Panc1 (cell line): ENCODE data around the gene SPDEF. TPM values are rescaled to one million over a fixed set of nuclear protein-coding genes. Genes with fewer than 3 reads are reported as not detected.

ENCODE experiments used
- ATAC-seq: fragments of 200-7000 bp; cut with Tn5 transposase; 2 replicates; pipeline ENCODE4 v1.9.1; 2020; ENCODE audit warnings: mild to moderate bottlenecking, moderate library complexity
- BruUV-seq: library from RNA; stranded (reverse); fragments of 400-500 nt; replicated peaks from 2 replicates; lab custom pipeline; 2021; lab: Mats Ljungman, UMichigan
- CTCF ChIA-PET: fragments of 300-600 bp; sonication (Branson Sonifier 250); formaldehyde crosslinking; loops from one replicate; lab custom pipeline; 2022; ENCODE audit warnings: antibody characterized with exemption; lab: Charles Lee
- POLR2A ChIA-PET: fragments of 300-600 bp; sonication (Branson Sonifier 250); formaldehyde crosslinking; loops from one replicate; lab custom pipeline; 2022; ENCODE audit warnings: antibody characterized with exemption; lab: Charles Lee
- DNase-seq: peaks from one replicate; pipeline ENCODE4 v3.0.0-alpha.2; 2010; ENCODE audit warnings: low read depth, low spot score
- H3K27ac ChIP-seq: 2 replicates; pipeline ENCODE4 v1.5.1; 2011; ENCODE audit warnings: mild to moderate bottlenecking, low read length, inconsistent platforms
- H3K27me3 ChIP-seq: fragments of 200-500 bp; sonication (Bioruptor generic); 2 replicates; pipeline ENCODE4 v1.6.0; 2014; ENCODE audit warnings: low read length, inconsistent platforms; ENCODE audit not compliant: control insufficient read depth, insufficient read depth
- H3K36me3 ChIP-seq: fragments of 200-500 bp; sonication (Bioruptor generic); 2 replicates; pipeline ENCODE4 v1.5.1; 2014; ENCODE audit warnings: inconsistent platforms, mild to moderate bottlenecking, low read length, moderate library complexity; ENCODE audit not compliant: control insufficient read depth, insufficient read depth
- H3K4me1 ChIP-seq: 2 replicates; pipeline ENCODE4 v1.5.1; 2011; ENCODE audit warnings: inconsistent platforms, mild to moderate bottlenecking, low read length, moderate library complexity; ENCODE audit not compliant: control insufficient read depth, insufficient read depth
- H3K4me3 ChIP-seq, 2 experiments: 2 replicates each; pipeline ENCODE4 v1.5.1; 2011 to 2012; ENCODE audit warnings: low read depth in 2 of 2, low read length in 2 of 2, mild to moderate bottlenecking in 2 of 2, inconsistent platforms in 1 of 2, moderate library complexity in 1 of 2
- H3K9me3 ChIP-seq: fragments of 200-500 bp; sonication (Bioruptor generic); 2 replicates; pipeline ENCODE4 v1.5.1; 2014; ENCODE audit warnings: low read depth, mild to moderate bottlenecking, inconsistent platforms, low read length, moderate library complexity; ENCODE audit not compliant: control insufficient read depth, insufficient read depth
- CTCF ChIP-seq: fragments of 450-650 bp; IDR thresholded peaks from 2 replicates; pipeline ENCODE4 v1.5.1; 2017; ENCODE audit warnings: mild to moderate bottlenecking
- POLR2AphosphoS5 ChIP-seq: IDR thresholded peaks from 2 replicates; pipeline ENCODE4 v1.6.1; 2012; ENCODE audit warnings: mild to moderate bottlenecking, low read depth, low read length, moderate library complexity
- REST ChIP-seq, 2 experiments: IDR thresholded peaks; 2 replicates each; pipeline ENCODE4 v1.6.1; 2011 to 2012; ENCODE audit warnings: low read depth in 2 of 2, control low read depth in 1 of 2, low read length in 1 of 2, mild to moderate bottlenecking in 1 of 2, moderate library complexity in 1 of 2; ENCODE audit not compliant: insufficient read depth in 1 of 2
- SIN3A ChIP-seq: IDR thresholded peaks from 2 replicates; pipeline ENCODE4 v1.6.1; 2012; ENCODE audit warnings: low read depth, mild to moderate bottlenecking, low read length, moderate library complexity, borderline replicate concordance; ENCODE audit not compliant: insufficient read depth
- TCF7L2 ChIP-seq: IDR thresholded peaks from 2 replicates; pipeline ENCODE4 v1.6.1; 2011; ENCODE audit warnings: mild to moderate bottlenecking, low read depth, low read length, inconsistent platforms
- in situ Hi-C: cut with HindIII; loops from 2 replicates; pipeline ENCODE4 v1.10.0; 2016; ENCODE audit warnings: low sequenced_read_pairs, low pct_unique_long_range_greater_than_20kb
- intact Hi-C: fragments of 100-400 bp; cut with micrococcal nuclease; formaldehyde crosslinking; loops from one replicate; pipeline ENCODE4 v1.10.0; 2022; ENCODE audit not compliant: unreplicated experiment
- total RNA-seq: library from RNA; stranded (reverse); gene quantifications from one replicate; pipeline ENCODE4 v1.2.1, GENCODE V29; 2021; ENCODE audit not compliant: unreplicated experiment

The SPDEF gene
- total RNA-seq, 1 experiment from 2014 or later, result 1.6 TPM

GRCh38 chr6:34520645-34521462 is 35.3 kb downstream of the SPDEF start:
- POLR2A ChIA-PET, result no interaction called here
- no peak for TF ChIP-seq TCF7L2
- no peak for TF ChIP-seq POLR2AphosphoS5
- TF ChIP-seq CTCF, result no peak
- no peak for TF ChIP-seq SIN3A
- no peak for TF ChIP-seq REST (IDR thresholded peaks at IDR 0.05; ENCODE audit: insufficient read depth in 1 of 2, low read depth in 2 of 2, low read length in 1 of 2)
- CTCF ChIA-PET, result no interaction called here
- intact Hi-C loops (no loop called here), in situ Hi-C loops (no loop called here)
- Histone ChIP-seq H3K27me3 (no peaks in the 10 kb centered on the region), H3K27ac (no peak overlapping the region), H3K36me3 (no peaks in the 10 kb centered on the region), H3K4me3 (no peak overlapping the region), H3K9me3 (no peaks in the 10 kb centered on the region), H3K4me1 (no peaks in the 10 kb centered on the region)
- DNase-seq (no peak), ATAC-seq (no peak)
- no TSS peak for BruUV-seq

- no peaks in the 10 kb centered on the region for H3K27me3 ChIP-seq
- H3K9me3 ChIP-seq, result no peaks in the 10 kb centered on the region
- intact Hi-C loops, result no loop called here
- TF ChIP-seq TCF7L2, result no peak
- TF ChIP-seq CTCF, result no peak
- no peak for TF ChIP-seq REST (IDR thresholded peaks at IDR 0.05; ENCODE audit: insufficient read depth in 1 of 2, low read depth in 2 of 2, low read length in 1 of 2)
- no peak for TF ChIP-seq SIN3A
- TF ChIP-seq POLR2AphosphoS5, result no peak
- in situ Hi-C loops, result no loop called here
- no peaks in the 10 kb centered on the region for H3K4me1 ChIP-seq
- DNase-seq (no peak), ATAC-seq (no peak)
- BruUV-seq, result no TSS peak
- H3K36me3 ChIP-seq, result no peaks in the 10 kb centered on the region
- ChIA-PET POLR2A (no interaction called here), CTCF (no interaction called here)
- H3K4me3 ChIP-seq, result no peak overlapping the region
- H3K27ac ChIP-seq, result no peak overlapping the region
Observed at GRCh38 chr6:34519971-34520644, 36.0 kb downstream of the SPDEF start.
